HG02759 (cell line): Measurements from ENCODE around the gene LIX1.
"Not testable (repeated sequence)": the region's sequence is repeated elsewhere in the genome, so short reads cannot be mapped to it uniquely, and the experiment has no call there.

ENCODE experiments used
- ATAC-seq: cut with Tn5 transposase; IDR thresholded peaks from one replicate; pipeline ENCODE4 v1.9.1; 2021; ENCODE audit warnings: mild to moderate bottlenecking, moderate library complexity; ENCODE audit not compliant: unreplicated experiment

LIX1 gene

GRCh38 chr5:97143704-97144103, 1.3 kb upstream of the LIX1 start:
- ATAC-seq, result no peak

DNA sequence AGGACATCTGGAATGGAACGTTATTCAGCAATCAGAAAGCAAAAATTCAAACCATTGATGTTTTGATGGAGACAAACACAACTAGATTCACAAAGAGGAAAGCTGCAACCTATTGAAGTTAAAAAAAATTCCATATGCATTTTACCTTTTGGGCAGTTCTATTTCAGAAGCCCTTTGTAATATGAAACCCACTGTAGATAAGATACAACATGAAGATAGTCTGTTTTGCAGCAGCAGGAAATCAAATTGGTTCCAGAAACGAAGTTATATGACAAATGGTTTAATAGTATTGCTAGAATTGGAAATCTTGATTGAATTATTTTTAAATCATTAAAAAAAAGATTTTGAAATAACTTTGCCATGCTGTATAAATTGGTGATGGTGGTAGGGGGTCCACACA, 872 bp downstream of the LIX1 start:
- no peak for ATAC-seq

- no peak for ATAC-seq
Observed at GRCh38 chr5:97141031-97141430, 1.4 kb downstream of the LIX1 start.

GRCh38 chr5:97140250-97140649, 2.2 kb downstream of the LIX1 start:
- not testable (repeated sequence) for ATAC-seq

GRCh38 chr5:97136475-97136874, 5.9 kb downstream of the LIX1 start:
- ATAC-seq, result no peak

- ATAC-seq, result no peak
Observed at GRCh38 chr5:97135868-97136267, 6.5 kb downstream of the LIX1 start.

DNA sequence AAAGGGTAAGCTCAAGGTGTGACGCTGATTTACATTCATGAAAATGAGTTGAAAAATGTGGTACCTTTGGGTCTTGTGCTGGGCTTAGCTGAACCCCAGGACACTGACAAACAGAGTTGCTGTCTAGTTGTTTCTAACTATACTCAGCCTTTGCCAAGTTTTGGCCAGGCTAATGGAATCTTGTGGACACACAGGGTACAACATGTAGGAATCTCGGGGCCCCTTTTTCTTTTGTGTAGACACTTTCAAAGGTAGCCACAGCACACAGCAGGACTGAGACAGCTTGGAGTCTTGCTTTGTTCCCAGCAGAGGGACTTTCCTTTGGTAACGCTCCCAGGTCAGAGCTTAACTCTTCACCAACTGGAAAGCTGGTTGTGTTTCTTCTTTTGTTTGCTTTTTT, 7.8 kb downstream of the LIX1 start:
- ATAC-seq, result no peak

DNA sequence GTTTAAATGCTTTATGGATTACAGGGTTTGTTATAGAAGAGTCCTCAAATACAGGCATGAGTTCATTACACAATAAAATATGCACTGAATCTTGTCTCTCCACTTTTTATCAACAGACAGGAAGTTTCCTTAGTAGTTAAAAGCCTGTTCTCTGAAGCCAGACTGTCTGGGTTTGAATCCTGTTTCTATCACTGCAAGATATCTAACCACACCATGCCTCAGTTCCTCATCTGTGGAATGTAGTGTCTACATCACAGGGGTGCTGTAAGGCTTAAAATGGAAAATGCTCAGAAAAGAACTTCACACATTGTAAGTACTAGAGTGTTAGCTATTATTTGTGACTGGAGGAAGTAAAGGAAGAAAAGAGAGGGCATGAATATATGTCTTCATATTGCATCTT, 9.3 kb downstream of the LIX1 start:
- no peak for ATAC-seq

- ATAC-seq, result no peak
Observed at GRCh38 chr5:97131921-97132320, 10.5 kb downstream of the LIX1 start.

GRCh38 chr5:97131139-97131710, 11.2 kb downstream of the LIX1 start:
- ATAC-seq, result no peak

- ATAC-seq, result no peak
Observed at GRCh38 chr5:97127727-97128126, 14.7 kb downstream of the LIX1 start.

- ATAC-seq, result no peak
Observed at GRCh38 chr5:97125125-97125683, 17.2 kb downstream of the LIX1 start.

DNA sequence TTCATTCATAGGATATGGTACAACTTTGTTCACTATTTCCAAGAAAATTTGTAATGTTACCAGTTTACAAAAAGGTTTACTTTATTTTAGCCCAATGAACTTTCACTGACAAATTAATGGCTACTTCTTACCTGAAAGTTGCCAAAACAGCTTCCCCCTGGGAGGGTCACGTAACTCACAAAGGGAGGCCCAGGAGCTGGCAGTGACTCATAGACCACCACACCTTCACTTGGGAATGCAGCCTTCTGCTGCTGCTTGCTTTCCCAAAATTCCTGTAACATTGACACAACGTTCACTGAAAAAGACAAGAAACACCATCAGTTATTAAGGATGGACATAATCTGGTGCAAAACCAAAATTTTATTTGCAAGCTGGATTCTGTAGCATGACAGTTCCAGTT, 18.1 kb downstream of the LIX1 start:
- no peak for ATAC-seq

- no peak for ATAC-seq
Observed at GRCh38 chr5:97121848-97122247, 20.6 kb downstream of the LIX1 start.

GRCh38 chr5:97120195-97120594, 22.2 kb downstream of the LIX1 start:
- no peak for ATAC-seq

GRCh38 chr5:97119007-97119390, 23.4 kb downstream of the LIX1 start:
- ATAC-seq, result no peak

- ATAC-seq, result no peak
Observed at GRCh38 chr5:97118261-97119006, 24.0 kb downstream of the LIX1 start.

- no peak for ATAC-seq
Observed at GRCh38 chr5:97115932-97116331, 26.5 kb downstream of the LIX1 start.

GRCh38 chr5:97112230-97112629, 30.2 kb downstream of the LIX1 start:
- ATAC-seq, result no peak

DNA sequence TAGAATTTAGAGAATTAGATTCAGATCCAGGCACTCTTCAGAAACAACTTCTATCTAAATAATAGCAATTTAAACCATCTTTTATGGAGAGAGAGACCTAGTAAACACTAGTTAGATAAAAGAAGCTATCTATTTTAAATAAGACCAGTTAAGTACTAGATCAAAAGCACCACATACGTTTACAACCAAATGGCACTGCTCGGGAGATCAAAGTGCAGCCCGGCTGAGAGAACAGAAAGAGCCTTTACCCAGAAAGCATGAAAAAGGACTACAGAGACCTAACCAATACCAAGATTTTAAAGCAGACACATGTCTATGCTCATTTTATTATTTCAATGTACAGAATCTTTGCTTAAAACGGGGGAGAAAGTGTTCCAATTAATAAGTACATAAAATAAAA, 30.8 kb downstream of the LIX1 start:
- no peak for ATAC-seq

DNA sequence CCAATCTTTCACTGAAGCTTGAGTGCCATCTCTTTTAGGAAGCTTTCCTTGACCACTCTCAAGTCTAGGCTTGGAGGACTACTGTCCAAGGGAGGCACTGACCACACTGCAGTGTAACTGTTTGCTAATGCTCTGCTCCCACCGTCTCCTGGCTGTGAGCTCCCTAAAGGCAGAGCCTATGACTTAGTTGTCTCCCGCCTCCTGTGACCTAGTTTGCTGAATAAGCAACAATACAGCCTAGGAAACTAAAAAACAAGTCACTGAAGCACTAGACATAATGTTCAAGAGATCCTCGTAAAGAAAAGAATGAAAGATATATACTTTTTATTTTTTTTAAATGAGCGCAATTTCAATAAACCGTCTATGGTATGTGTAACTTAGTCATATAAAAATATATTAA, 31.4 kb downstream of the LIX1 start:
- ATAC-seq, result no peak

DNA sequence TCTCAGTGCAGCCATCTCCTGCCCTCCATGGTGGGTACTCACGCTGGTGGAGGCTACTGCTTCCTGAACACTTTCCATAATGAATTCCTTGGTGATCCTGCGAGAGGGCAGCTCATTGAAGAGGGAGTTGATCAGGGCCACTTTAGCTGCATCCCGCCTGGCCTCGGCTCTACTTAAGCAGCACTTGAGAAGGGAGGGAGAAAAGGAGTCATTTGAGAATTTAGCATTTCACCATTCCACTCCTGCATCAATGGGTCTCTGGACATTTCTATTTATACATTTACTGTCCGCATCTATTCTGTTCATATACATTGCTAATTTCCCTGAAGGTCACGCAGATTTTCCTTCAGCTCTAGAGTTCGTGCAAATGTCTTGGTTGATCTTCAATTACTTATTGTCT, 35.1 kb downstream of the LIX1 start:
- ATAC-seq, result no peak

- ATAC-seq, result no peak
Observed at GRCh38 chr5:97106216-97106581, 36.2 kb downstream of the LIX1 start.
